AG04450 (cell line): ENCODE measurements around the gene OSBP2. TPM values are rescaled to one million over a fixed set of nuclear protein-coding genes. Genes with fewer than 3 reads are reported as not detected.

ENCODE experiments used
- CTCF ChIA-PET: fragments of 300-600, 350-600 bp; formaldehyde crosslinking; extraction: SDS; loops from one replicate; lab custom pipeline; 2022; ENCODE audit warnings: antibody characterized with exemption, inconsistent platforms; lab: Charles Lee
- POLR2A ChIA-PET: fragments of 350-600 bp; formaldehyde crosslinking; extraction: SDS; loops from one replicate; lab custom pipeline; 2021; ENCODE audit warnings: antibody characterized with exemption, inconsistent platforms; lab: Yijun Ruan, JAX
- DNase-seq: peaks from one replicate; pipeline ENCODE4 v3.0.0-alpha.2; 2011; ENCODE audit warnings: low read depth, low spot score
- H3K27ac ChIP-seq: one replicate; pipeline ENCODE4 v1.5.1; 2012; ENCODE audit warnings: low read depth, low read length, control low read depth
- H3K27me3 ChIP-seq: one replicate; pipeline ENCODE4 v1.6.0; 2012; ENCODE audit warnings: low read length; ENCODE audit not compliant: control insufficient read depth, insufficient read depth
- H3K4me3 ChIP-seq: 2 replicates; pipeline ENCODE4 v1.5.1; 2011; ENCODE audit warnings: mild to moderate bottlenecking, low read depth, low read length, control low read depth
- H3K9me3 ChIP-seq: 2 replicates; pipeline ENCODE4 v1.5.1; 2012; ENCODE audit warnings: low read length; ENCODE audit not compliant: control insufficient read depth, insufficient read depth
- polyA plus RNA-seq: library from polyadenylated mRNA; depleted of rRNA; stranded (reverse); fragments of >200 nt; gene quantifications from 2 replicates; pipeline ENCODE4 v1.2.3, GENCODE V29; 2011
- TF ChIP-seq, protein P1 (sequence below): IDR thresholded peaks from 2 replicates; pipeline ENCODE4 v1.5.1; 2011; ENCODE audit warnings: low read depth, low read length, control low read depth, inconsistent platforms

Gene OSBP2
- polyA plus RNA-seq, 1 experiment, result 1.8 TPM

DNA sequence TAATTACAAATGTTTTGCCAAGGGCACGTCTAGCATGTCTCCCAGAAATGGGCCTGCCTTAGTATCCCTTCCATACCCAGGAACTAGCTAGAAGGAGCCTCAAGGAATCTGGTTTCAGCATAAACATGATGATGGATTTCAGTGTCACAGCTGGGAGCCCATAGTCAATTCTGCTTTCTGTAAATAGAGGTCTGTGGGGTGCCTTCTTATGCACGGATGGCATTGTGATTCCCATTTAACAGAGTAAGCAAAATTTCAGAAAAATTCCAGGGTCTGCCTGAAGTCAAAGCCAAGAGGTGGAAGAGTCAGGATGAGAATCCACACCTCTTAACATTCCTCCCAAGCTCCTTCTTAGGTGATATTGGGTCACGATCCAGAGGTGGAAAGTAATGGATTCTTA is 39.1 kb upstream of the OSBP2 start:
- Histone ChIP-seq H3K27ac (no peak overlapping the region), H3K27me3 (no peaks in the 10 kb centered on the region), H3K9me3 (no peaks in the 10 kb centered on the region; the same call in 1 of the 2 replicates), H3K4me3 (no peak overlapping the region)
- no peak for DNase-seq
- TF ChIP-seq, protein P1, sequence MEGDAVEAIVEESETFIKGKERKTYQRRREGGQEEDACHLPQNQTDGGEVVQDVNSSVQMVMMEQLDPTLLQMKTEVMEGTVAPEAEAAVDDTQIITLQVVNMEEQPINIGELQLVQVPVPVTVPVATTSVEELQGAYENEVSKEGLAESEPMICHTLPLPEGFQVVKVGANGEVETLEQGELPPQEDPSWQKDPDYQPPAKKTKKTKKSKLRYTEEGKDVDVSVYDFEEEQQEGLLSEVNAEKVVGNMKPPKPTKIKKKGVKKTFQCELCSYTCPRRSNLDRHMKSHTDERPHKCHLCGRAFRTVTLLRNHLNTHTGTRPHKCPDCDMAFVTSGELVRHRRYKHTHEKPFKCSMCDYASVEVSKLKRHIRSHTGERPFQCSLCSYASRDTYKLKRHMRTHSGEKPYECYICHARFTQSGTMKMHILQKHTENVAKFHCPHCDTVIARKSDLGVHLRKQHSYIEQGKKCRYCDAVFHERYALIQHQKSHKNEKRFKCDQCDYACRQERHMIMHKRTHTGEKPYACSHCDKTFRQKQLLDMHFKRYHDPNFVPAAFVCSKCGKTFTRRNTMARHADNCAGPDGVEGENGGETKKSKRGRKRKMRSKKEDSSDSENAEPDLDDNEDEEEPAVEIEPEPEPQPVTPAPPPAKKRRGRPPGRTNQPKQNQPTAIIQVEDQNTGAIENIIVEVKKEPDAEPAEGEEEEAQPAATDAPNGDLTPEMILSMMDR, result no peak
- ChIA-PET CTCF (interaction anchor here (0.6 kb wide), 1 partner anchor 197 kb away, joined by 3 read pairs; no protein-coding TSS in a partner anchor), POLR2A (interaction anchor here (0.7 kb wide), 1 partner anchor 33 kb away, joined by 3 read pairs; no protein-coding TSS in a partner anchor)

DNA sequence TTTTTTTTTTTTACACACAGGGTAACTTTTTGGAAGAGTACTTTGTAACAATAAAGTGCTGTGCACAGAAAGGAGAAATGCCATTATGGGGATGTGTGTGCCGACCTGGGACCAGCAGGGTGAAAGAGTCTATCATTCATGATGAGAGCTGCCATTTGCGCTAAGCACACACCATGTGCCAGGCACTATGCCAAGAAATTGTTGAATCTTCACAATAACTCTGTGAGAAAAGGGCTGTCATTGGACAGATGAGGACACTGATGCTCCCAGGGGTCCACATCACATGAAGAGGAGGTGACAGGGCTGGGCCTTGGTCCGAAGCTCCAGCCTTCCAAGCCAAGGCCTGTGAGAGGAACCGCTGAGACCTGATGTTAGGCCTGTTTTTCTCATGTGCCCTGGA is 32.6 kb upstream of the OSBP2 start:
- Histone ChIP-seq H3K9me3 (no peaks in the 10 kb centered on the region; the same call in 1 of the 2 replicates), H3K27me3 (no peaks in the 10 kb centered on the region), H3K4me3 (no peak overlapping the region), H3K27ac (no peak overlapping the region)
- TF ChIP-seq, protein P1, result no peak
- DNase-seq, result no peak
- ChIA-PET CTCF (interaction anchor here (0.7 to 1.1 kb wide), 2 partner anchors 29 to 231 kb away, joined by 3 to 7 read pairs; no protein-coding TSS in a partner anchor), POLR2A (no interaction called here)

DNA sequence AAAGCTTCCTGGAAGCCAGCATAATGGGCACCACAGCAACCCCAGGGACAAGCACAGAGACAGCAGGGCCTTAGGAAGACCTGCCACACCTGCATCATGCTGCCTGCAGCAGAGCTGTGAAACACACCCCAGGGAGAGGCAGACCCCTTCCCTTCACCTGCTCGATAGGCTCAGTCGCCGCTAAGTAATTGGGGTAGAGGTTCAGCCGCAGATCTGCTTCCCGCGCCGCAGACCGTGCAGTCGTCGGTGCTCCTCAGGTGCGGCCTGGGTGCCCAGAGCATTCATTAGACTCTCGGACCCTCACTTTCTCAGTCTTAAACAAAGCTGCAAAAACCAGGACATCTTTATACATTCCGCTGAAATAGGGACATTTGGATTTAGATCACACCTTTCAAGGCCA is 29.9 kb upstream of the OSBP2 start:
- Histone ChIP-seq H3K9me3 (no peaks in the 10 kb centered on the region; the same call in 1 of the 2 replicates), H3K27ac (no peak overlapping the region), H3K4me3 (no peak overlapping the region), H3K27me3 (no peaks in the 10 kb centered on the region)
- DNase-seq, result no peak
- ChIA-PET POLR2A (no interaction called here), CTCF (interaction anchor here (0.6 kb wide), 1 partner anchor 891 kb away, joined by 14 read pairs; no protein-coding TSS in a partner anchor)
- TF ChIP-seq, protein P1, result no peak

DNA sequence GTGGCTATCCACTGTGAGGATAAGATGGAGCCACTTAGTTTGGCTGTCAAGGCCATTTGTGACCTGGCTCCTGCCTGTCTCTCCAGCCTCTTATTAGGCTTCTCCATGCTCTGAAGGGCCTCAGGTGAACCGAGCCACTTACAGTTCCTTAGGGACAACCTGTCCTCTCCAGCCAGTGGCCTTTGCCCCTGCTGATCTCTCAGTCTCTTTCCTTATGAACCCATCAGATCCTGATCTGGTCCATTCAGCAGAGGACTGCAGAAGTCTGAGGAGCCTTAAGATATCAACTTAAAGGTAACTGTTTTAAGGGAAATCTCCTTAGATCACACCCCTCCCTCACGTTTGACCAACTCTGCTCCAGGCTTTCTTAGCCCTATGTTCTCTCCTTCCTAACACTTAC is 29.4 kb upstream of the OSBP2 start:
- Histone ChIP-seq H3K27me3 (no peaks in the 10 kb centered on the region), H3K9me3 (no peaks in the 10 kb centered on the region; the same call in 1 of the 2 replicates), H3K27ac (no peak overlapping the region), H3K4me3 (no peak overlapping the region)
- ChIA-PET CTCF (no interaction called here), POLR2A (no interaction called here)
- no peak for DNase-seq
- TF ChIP-seq, protein P1, result no peak

DNA sequence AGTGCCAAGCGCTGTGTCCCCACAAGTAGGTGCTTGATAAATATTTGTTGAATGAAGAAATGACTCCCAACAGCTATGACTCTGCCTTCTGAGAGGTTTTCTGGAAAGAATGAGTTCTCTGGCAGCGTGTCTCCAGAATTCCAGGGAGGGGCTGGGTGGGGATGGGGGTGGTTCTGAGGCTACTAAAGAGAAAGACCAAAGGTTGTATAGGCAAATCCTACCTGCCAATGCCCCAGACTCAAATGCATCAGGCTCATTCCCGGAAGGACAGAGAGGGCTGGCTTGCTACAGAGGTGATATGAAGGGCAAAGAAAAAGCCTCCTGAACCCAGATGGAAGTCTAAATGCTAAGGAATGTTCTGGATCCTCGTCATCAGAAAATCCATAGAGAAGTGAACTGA is 28.9 kb upstream of the OSBP2 start:
- POLR2A ChIA-PET, result no interaction called here
- no peak overlapping the region for H3K4me3 ChIP-seq
- no peaks in the 10 kb centered on the region for H3K27me3 ChIP-seq
- no peak for DNase-seq
- TF ChIP-seq, protein P1, result no peak
- H3K27ac ChIP-seq, result no peak overlapping the region
- CTCF ChIA-PET, result no interaction called here
- H3K9me3 ChIP-seq, result no peaks in the 10 kb centered on the region; the same call in 1 of the 2 replicates
